GM12878 (cell line): Measurements from ENCODE around the gene TSPAN5. TPM values are rescaled to one million over a fixed set of nuclear protein-coding genes. Genes with fewer than 3 reads are reported as not detected.

Experiments used
- ATAC-seq: fragments of 200-7000 bp; cut with Tn5 transposase; 3 replicates; pipeline ENCODE4 v1.9.1; 2020; ENCODE audit warnings: mild to moderate bottlenecking, moderate library complexity
- BruUV-seq: library from RNA; stranded (reverse); fragments of 400-500 nt; replicated peaks from 2 replicates; lab custom pipeline; 2021; lab: Mats Ljungman, UMichigan
- CTCF ChIA-PET: fragments of 300-600 bp; sonication (Branson Sonifier 250); formaldehyde crosslinking; extraction: SDS; loops from one replicate; lab custom pipeline; 2021; ENCODE audit warnings: inconsistent platforms; lab: Yijun Ruan, JAX
- POLR2A ChIA-PET: fragments of 350-600 bp; formaldehyde crosslinking; extraction: SDS; loops from one replicate; lab custom pipeline; 2021; ENCODE audit warnings: inconsistent platforms; lab: Charles Lee
- RAD21 ChIA-PET: fragments of 300-600 bp; sonication (Branson Sonifier 250); formaldehyde crosslinking; loops from one replicate; lab custom pipeline; 2023; ENCODE audit warnings: antibody characterized with exemption; ENCODE audit not compliant: unreplicated experiment; lab: Charles Lee
- SMC1A ChIA-PET: fragments of 300-600 bp; sonication (Branson Sonifier 250); formaldehyde crosslinking; loops from one replicate; lab custom pipeline; 2023; ENCODE audit not compliant: unreplicated experiment, uncharacterized antibody; lab: Charles Lee
- DNase-seq: peaks from one replicate; pipeline ENCODE4 v3.0.0-alpha.2; 2011; ENCODE audit warnings: low read depth, low spot score
- FAIRE-seq: peaks from 3 replicates; lab custom pipeline; 2011; peaks lifted over from hg19 to GRCh38; lab: Jason Lieb, UNC
- H2AFZ ChIP-seq: 2 replicates; pipeline ENCODE4 v1.6.0; 2011; ENCODE audit warnings: low read depth, low read length, control low read depth; ENCODE audit not compliant: control insufficient read depth
- H3K27ac ChIP-seq: 2 replicates; pipeline ENCODE4 v1.5.1; 2011; ENCODE audit warnings: control low read depth; ENCODE audit not compliant: control insufficient read depth, insufficient read depth
- H3K27me3 ChIP-seq, 2 experiments: replicated peaks in 1 of 2; 2 replicates each; pipeline versions ENCODE4 v1.6.0 to v1.6.1; 2011; ENCODE audit warnings: low read length in 1 of 2; ENCODE audit not compliant: control insufficient read depth in 2 of 2, insufficient read depth in 2 of 2
- H3K36me3 ChIP-seq, 2 experiments: 2 replicates each; pipeline ENCODE4 v1.5.1; 2011; ENCODE audit warnings: low read length in 1 of 2; ENCODE audit not compliant: control insufficient read depth in 2 of 2, insufficient read depth in 2 of 2
- H3K4me1 ChIP-seq: 2 replicates; pipeline ENCODE4 v1.6.1; 2011; ENCODE audit warnings: mild to moderate bottlenecking, low read length, moderate library complexity, mixed read lengths; ENCODE audit not compliant: control insufficient read depth, insufficient read depth
- H3K4me2 ChIP-seq: 2 replicates; pipeline ENCODE4 v1.6.0; 2011; ENCODE audit warnings: control low read depth; ENCODE audit not compliant: control insufficient read depth, insufficient read depth
- H3K4me3 ChIP-seq: fragments of 200-600 bp; sonication (generic); 2 replicates; pipeline ENCODE4 v1.5.1; 2016
- H3K79me2 ChIP-seq: 2 replicates; pipeline ENCODE4 v1.6.0; 2011; ENCODE audit warnings: low read length; ENCODE audit not compliant: control insufficient read depth, insufficient read depth
- H3K9ac ChIP-seq: 2 replicates; pipeline ENCODE4 v1.8.0; 2011; ENCODE audit warnings: low read length, control low read depth, mixed read lengths; ENCODE audit not compliant: control insufficient read depth, insufficient read depth
- H3K9me3 ChIP-seq: replicated peaks from 3 replicates; pipeline ENCODE4 v1.5.1; 2011; ENCODE audit warnings: mild to moderate bottlenecking, low read length; ENCODE audit not compliant: control insufficient read depth, insufficient read depth
- H4K20me1 ChIP-seq: 2 replicates; pipeline ENCODE4 v1.6.0; 2011; ENCODE audit not compliant: control insufficient read depth, insufficient read depth
- ATF7 ChIP-seq: fragments of 450-650 bp; IDR thresholded peaks from 2 replicates; pipeline ENCODE4 v1.6.1; 2016; ENCODE audit warnings: low read depth, mild to moderate bottlenecking
- CHD4 ChIP-seq: fragments of 200-600 bp; sonication (generic); IDR thresholded peaks from 2 replicates; pipeline ENCODE4 v1.6.1; 2016; ENCODE audit warnings: mild to moderate bottlenecking
- CTCF ChIP-seq, 3 experiments: IDR thresholded peaks in 2 of 3; conservative IDR thresholded peaks in 1 of 3; 2 replicates each; pipeline ENCODE4 v1.5.1; 2011; ENCODE audit warnings: low read depth in 3 of 3, low read length in 3 of 3, mild to moderate bottlenecking in 3 of 3, control low read depth in 2 of 3, moderate library complexity in 2 of 3, inconsistent platforms in 1 of 3, mixed read lengths in 1 of 3; ENCODE audit not compliant: control insufficient read depth in 2 of 3, insufficient read depth in 1 of 3; ENCODE audit errors: extremely low read depth in 1 of 3
- E2F8 ChIP-seq: fragments of 450-650 bp; IDR thresholded peaks from 2 replicates; pipeline ENCODE4 v1.6.1; 2018; ENCODE audit warnings: mild to moderate bottlenecking, low read depth, moderate library complexity; ENCODE audit not compliant: partially characterized antibody
- FOS ChIP-seq: IDR thresholded peaks from 3 replicates; pipeline ENCODE4 v1.6.1; 2011; ENCODE audit warnings: borderline replicate concordance; ENCODE audit not compliant: insufficient read length; ENCODE audit errors: extremely low read depth
- SPI1 ChIP-seq: IDR thresholded peaks from 2 replicates; pipeline ENCODE4 v1.6.1; 2011; ENCODE audit warnings: low read depth, mild to moderate bottlenecking, low read length, moderate library complexity, borderline replicate concordance; ENCODE audit not compliant: insufficient read depth
- SUZ12 ChIP-seq: fragments of 200-600 bp; sonication (generic); IDR thresholded peaks from one replicate; pipeline ENCODE4 v1.6.1; 2018; ENCODE audit warnings: antibody characterized with exemption, mild to moderate bottlenecking; ENCODE audit not compliant: unreplicated experiment
- ZBTB33 ChIP-seq: fragments of 450-650 bp; IDR thresholded peaks from 2 replicates; pipeline ENCODE4 v1.6.1; 2017; ENCODE audit warnings: mild to moderate bottlenecking
- ZNF24 ChIP-seq: fragments of 450-650 bp; IDR thresholded peaks from 2 replicates; pipeline ENCODE4 v1.6.1; 2017; ENCODE audit warnings: antibody characterized with exemption, mild to moderate bottlenecking
- WGBS: methylation state at CpG from one replicate; pipeline ENCODE4 v1.1.6; 2016; ENCODE audit warnings: low lambda C conversion rate; ENCODE audit not compliant: insufficient replicate concordance, insufficient coverage; ENCODE audit errors: missing lambda C conversion rate; 5-methylcytosine and 5-hydroxymethylcytosine counted together
- in situ Hi-C: fragments of 300-500 bp; cut with MboI; formaldehyde crosslinking; loops from 9 replicates; pipeline ENCODE4 v1.14.3; 2018; ENCODE audit warnings: mixed read lengths
- intact Hi-C: fragments of 100-400 bp; cut with micrococcal nuclease; formaldehyde crosslinking; loops from one replicate; pipeline ENCODE4 v1.14.2; 2022; ENCODE audit not compliant: unreplicated experiment
- polyA plus RNA-seq, 11 experiments: library from polyadenylated mRNA; depleted of rRNA in 4 of 11; unstranded in 6 of 11; stranded (reverse) in 5 of 11; fragments of >200 nt; fragmentation: Nextera tagmentation in 4 of 11; fragmentation: Illumina TruSeq in 1 of 11; extraction: Ambion mirVana in 4 of 11; extraction: Trizol in 1 of 11; gene quantifications; 1 replicate in 1 of 11; 2 replicates in 10 of 11; pipeline versions ENCODE4 v1.2.1 to v1.2.3, GENCODE V29; 2011 to 2016; ENCODE audit warnings: inconsistent platforms in 2 of 11, missing spikeins in 2 of 11, low read depth in 1 of 11
- total RNA-seq, 4 experiments: library from RNA; depleted of rRNA in 3 of 4; stranded (reverse); fragments of >200 nt in 3 of 4; fragmentation: Illumina TruSeq in 1 of 4; extraction: Trizol in 1 of 4; gene quantifications; 2 replicates each; pipeline versions ENCODE4 v1.2.1 to v1.2.3, GENCODE V29; 2013 to 2021

Gene TSPAN5
- total and polyA plus RNA-seq, 10 of the 15 experiments (the other 5 are each of a cell fraction or from before 2014, with no cell fraction given), result 0.09 to 8.2 (median 0.27) TPM

GRCh38 chr4:98473046-98473445 lies 185.4 kb downstream of the TSPAN5 start:
- in situ Hi-C loops (loop anchor here (25.0 kb wide), 1 partner anchor 939 kb away; no protein-coding TSS in a partner anchor), intact Hi-C loops (no loop called here)
- no peak overlapping the region for H3K9ac ChIP-seq
- ChIA-PET POLR2A (interaction anchor here (2.0 kb wide), 1 partner anchor 11 kb away, joined by 5 read pairs; no protein-coding TSS in a partner anchor), RAD21 (no interaction called here), CTCF (interaction anchor here (1.2 to 2.9 kb wide), 2 partner anchors 389 to 583 kb away, joined by 3 to 11 read pairs; no protein-coding TSS in a partner anchor), SMC1A (interaction anchor here (0.6 to 2.6 kb wide), 2 partner anchors 9 to 190 kb away, joined by 3 to 17 read pairs; no protein-coding TSS in a partner anchor)
- H3K4me2 ChIP-seq, result no peak overlapping the region
- H3K27ac ChIP-seq, result no peak overlapping the region
- ATAC-seq (no peak), FAIRE-seq (no peak), DNase-seq (no peak)
- H2AFZ ChIP-seq, result no peak overlapping the region
- TF ChIP-seq ATF7, result no peak
- TF ChIP-seq ZNF24, result no peak
- no peaks in the 10 kb centered on the region for H3K36me3 ChIP-seq
- H3K27me3 ChIP-seq, result peaks cover 0 to 6% of the 10 kb centered on the region in 2 experiments; a peak in 2 of 4 replicates
- H3K9me3 ChIP-seq, result no peaks in the 10 kb centered on the region
- H4K20me1 ChIP-seq, result no peaks in the 10 kb centered on the region
- H3K79me2 ChIP-seq, result no peaks in the 10 kb centered on the region
- H3K4me3 ChIP-seq, result no peak overlapping the region
- H3K4me1 ChIP-seq, result no peaks in the 10 kb centered on the region
- BruUV-seq, result no TSS peak
- 78% methylated on average over 5 of the region's 5 CpGs for WGBS

GRCh38 chr4:98470831-98471230 lies 187.6 kb downstream of the TSPAN5 start:
- ATAC-seq (no peak), FAIRE-seq (no peak), DNase-seq (no peak)
- Histone ChIP-seq H3K79me2 (no peaks in the 10 kb centered on the region), H3K9me3 (no peaks in the 10 kb centered on the region), H4K20me1 (no peaks in the 10 kb centered on the region), H3K27me3 (peaks cover 0 to 2% of the 10 kb centered on the region in 2 experiments; a peak in 1 of 4 replicates), H3K4me3 (no peak overlapping the region), H3K9ac (no peak overlapping the region), H2AFZ (no peak overlapping the region), H3K4me2 (no peak overlapping the region), H3K27ac (no peak overlapping the region), H3K4me1 (no peaks in the 10 kb centered on the region), H3K36me3 (no peaks in the 10 kb centered on the region)
- RAD21 ChIA-PET, result interaction anchor here (1.3 kb wide), 1 partner anchor 12 kb away, joined by 3 read pairs; no protein-coding TSS in a partner anchor
- WGBS, result 74% methylated on average over 7 of the region's 7 CpGs
- in situ Hi-C loops (loop anchor here (25.0 kb wide), 1 partner anchor 941 kb away; no protein-coding TSS in a partner anchor), intact Hi-C loops (no loop called here)
- POLR2A ChIA-PET, result no interaction called here
- no TSS peak for BruUV-seq
- SMC1A ChIA-PET, result interaction anchor here (0.8 to 2.6 kb wide), 7 partner anchors 11 to 585 kb away, joined by 3 to 17 read pairs (median 4); no protein-coding TSS in a partner anchor
- CTCF ChIA-PET, result interaction anchor here (0.8 to 2.9 kb wide), 4 partner anchors 13 to 585 kb away, joined by 3 to 11 read pairs (median 3); partner anchors contain the start of gene METAP1
- TF ChIP-seq ZBTB33 (no peak), FOS (no peak), SPI1 (no peak), SUZ12 (no peak), CHD4 (no peak), E2F8 (no peak), CTCF (IDR thresholded peaks at IDR 0.05 in 2 of 3, conservative IDR thresholded peaks at IDR 0.05 in 1 of 3; ENCODE audit: control insufficient read depth in 2 of 3, extremely low read depth in 1 of 3, insufficient read depth in 1 of 3, low read depth in 3 of 3, low read length in 3 of 3) (no peak)
